Activated CD8-positive, alpha-beta memory T cell treated with anti-CD3 and anti-CD28 coated beads, Interleukin-2, amount 10 ng/mL, durations not matched to agents 7 days and 5 days (primary cell): ENCODE measurements around the gene IL27RA. TPM values are rescaled to one million over a fixed set of nuclear protein-coding genes. Genes with fewer than 3 reads are reported as not detected.
"Not testable (repeated sequence)": the region's sequence is repeated elsewhere in the genome, so short reads cannot be mapped to it uniquely, and the experiment has no call there.

Source experiments
- ATAC-seq: fragments of 150-1000 bp; cut with Tn5 transposase; one replicate; pipeline ENCODE4 v1.10.0; 2021; ENCODE audit warnings: moderate library complexity
- CTCF ChIA-PET: fragments of 350-600 bp; sonication (Branson Sonifier 250); formaldehyde crosslinking; loops from one replicate; lab custom pipeline; 2021; ENCODE audit warnings: antibody characterized with exemption; lab: Charles Lee
- DNase-seq: peaks from one replicate; pipeline ENCODE4 v3.0.0-alpha.2; 2020
- H3K27ac Mint-ChIP-seq: one replicate; pipeline ENCODE4 v1.8.0; 2021; ENCODE audit warnings: mild to moderate bottlenecking, mixed read lengths
- H3K27me3 Mint-ChIP-seq: one replicate; pipeline ENCODE4 v1.8.0; 2021; ENCODE audit warnings: mixed read lengths
- H3K36me3 Mint-ChIP-seq: one replicate; pipeline ENCODE4 v1.8.0; 2021; ENCODE audit warnings: mild to moderate bottlenecking, mixed read lengths
- H3K4me1 Mint-ChIP-seq: one replicate; pipeline ENCODE4 v1.8.0; 2021; ENCODE audit warnings: mixed read lengths
- H3K4me3 Mint-ChIP-seq: one replicate; pipeline ENCODE4 v1.8.0; 2021; ENCODE audit warnings: mild to moderate bottlenecking, moderate library complexity, mixed read lengths
- H3K9me3 Mint-ChIP-seq: one replicate; pipeline ENCODE4 v1.8.0; 2022; ENCODE audit warnings: low read depth, mixed read lengths
- total RNA-seq, 2 experiments: library from RNA; stranded (reverse); gene quantifications; one replicate each; pipeline ENCODE4 v1.2.3, GENCODE V29; 2021

IL27RA gene
- total RNA-seq, 2 experiments from 2014 or later, result 29.7 to 60.3 TPM

DNA sequence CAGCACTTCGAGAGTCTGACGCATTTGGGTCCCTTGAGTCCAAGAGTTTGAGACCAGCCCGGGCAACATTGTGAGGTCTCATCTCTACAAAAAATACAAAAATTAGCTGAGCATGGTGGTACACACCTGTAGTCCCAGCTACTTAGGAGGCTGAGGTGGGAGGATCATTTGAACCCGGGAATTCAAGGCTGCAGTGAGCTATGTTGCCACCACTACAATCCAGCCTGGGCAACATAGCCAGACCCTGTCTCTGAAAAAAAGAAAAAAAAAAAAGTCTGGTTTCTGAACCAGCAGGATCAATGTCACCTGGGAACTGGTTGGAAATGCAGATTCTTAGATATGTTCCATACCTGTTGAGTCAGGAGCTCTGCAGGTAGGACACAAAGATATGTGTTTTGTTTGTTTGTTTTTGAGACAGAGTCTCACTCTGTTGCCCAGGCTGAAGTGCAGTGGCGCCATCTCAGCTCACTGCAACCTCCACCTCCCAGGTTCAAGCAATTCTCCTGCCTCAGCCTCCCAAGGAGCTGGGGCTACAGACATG is 4.8 kb upstream of the IL27RA start:
- H3K9me3 Mint-ChIP-seq, DNase-seq, H3K27ac Mint-ChIP-seq, H3K4me3 Mint-ChIP-seq, ATAC-seq, H3K36me3 Mint-ChIP-seq, H3K27me3 Mint-ChIP-seq: not testable (repeated sequence)
- H3K4me1 Mint-ChIP-seq, result peaks cover 16% of the 10 kb centered on the region
- CTCF ChIA-PET, result interaction anchor here (1.2 to 1.7 kb wide), 2 partner anchors 16 to 124 kb away, joined by 3 read pairs; no protein-coding TSS in a partner anchor

DNA sequence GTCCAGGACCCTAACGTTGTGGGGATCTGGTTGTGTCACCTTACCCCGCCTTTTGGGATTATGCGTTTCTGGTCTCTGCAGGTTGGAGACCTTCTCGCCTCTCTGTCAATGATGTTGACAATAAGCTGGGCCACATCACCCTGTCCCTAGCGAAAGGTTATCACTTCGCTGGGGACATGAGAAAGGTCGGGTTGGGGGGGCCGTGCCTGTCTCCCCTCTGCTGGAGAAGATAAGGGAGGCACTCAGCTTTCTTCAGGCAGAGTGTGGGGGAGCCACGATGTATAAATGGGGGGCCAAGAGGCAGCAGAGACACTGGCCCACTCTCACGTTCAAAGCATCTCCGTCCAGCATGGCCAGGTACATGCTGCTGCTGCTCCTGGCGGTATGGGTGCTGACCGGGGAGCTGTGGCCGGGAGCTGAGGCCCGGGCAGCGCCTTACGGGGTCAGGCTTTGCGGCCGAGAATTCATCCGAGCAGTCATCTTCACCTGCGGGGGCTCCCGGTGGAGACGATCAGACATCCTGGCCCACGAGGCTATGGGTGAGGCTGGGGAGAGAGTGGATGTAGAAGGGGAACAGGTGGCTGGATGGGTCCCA is 3.6 kb upstream of the IL27RA start, which contains the start of gene RLN3:
RLN3 (plus strand) TSS at position 293 of the 595 bp plus-strand sequence; CDS start at position 350, 57 bp downstream.
- ATAC-seq, result no peak
- H3K4me1 Mint-ChIP-seq, result peaks cover 19% of the 10 kb centered on the region
- CTCF ChIA-PET, result interaction anchor here (0.8 to 1.7 kb wide), 3 partner anchors 9 to 141 kb away, joined by 3 to 4 read pairs (median 3); no protein-coding TSS in a partner anchor
- peaks cover 6% of the 10 kb centered on the region for H3K27me3 Mint-ChIP-seq
- no peak within 1 kb of the TSS for H3K27ac Mint-ChIP-seq
- peaks cover 3% of the 10 kb centered on the region for H3K36me3 Mint-ChIP-seq
- no peaks in the 10 kb centered on the region for H3K9me3 Mint-ChIP-seq
- H3K4me3 Mint-ChIP-seq, result no peak within 1 kb of the TSS
- no peak for DNase-seq

GRCh38 chr19:14028901-14029300 is 2.7 kb upstream of the IL27RA start:
- peaks cover 16% of the 10 kb centered on the region for H3K4me1 Mint-ChIP-seq
- DNase-seq (no peak), ATAC-seq (no peak)
- H3K9me3 Mint-ChIP-seq, result no peaks in the 10 kb centered on the region
- H3K36me3 Mint-ChIP-seq, result peaks cover 4% of the 10 kb centered on the region
- H3K27ac Mint-ChIP-seq, result no peak overlapping the region
- peaks cover 6% of the 10 kb centered on the region for H3K27me3 Mint-ChIP-seq
- no peak overlapping the region for H3K4me3 Mint-ChIP-seq
- CTCF ChIA-PET, result interaction anchor here (0.6 to 2.3 kb wide), 4 partner anchors 10 to 142 kb away, joined by 3 to 8 read pairs (median 4); partner anchors contain the start of gene MISP3

- Mint-ChIP-seq H3K4me1 (peaks cover 18% of the 10 kb centered on the region), H3K36me3 (peaks cover 8% of the 10 kb centered on the region), H3K9me3 (no peaks in the 10 kb centered on the region), H3K27ac (peak overlapping the region; percentile 90), H3K4me3 (peak overlapping the region; percentile 90), H3K27me3 (peaks cover 6% of the 10 kb centered on the region)
- CTCF ChIA-PET, result interaction anchor here (0.7 to 2.9 kb wide), 40 partner anchors 9 to 169 kb away, joined by 3 to 24 read pairs (median 4); partner anchors contain the start of genes ASF1B, BRME1, CC2D1A and DCAF15
- DNase-seq (no peak), ATAC-seq (no peak)
Measured at GRCh38 chr19:14030997-14031718, 404 bp upstream of the IL27RA start.

- H3K9me3 Mint-ChIP-seq, result no peaks in the 10 kb centered on the region
- CTCF ChIA-PET, result interaction anchor here (0.7 to 2.7 kb wide), 5 partner anchors 9 to 152 kb away, joined by 3 to 11 read pairs (median 4); no protein-coding TSS in a partner anchor
- peaks cover 13% of the 10 kb centered on the region for H3K36me3 Mint-ChIP-seq
- peak overlapping the region; percentile 64 for H3K27ac Mint-ChIP-seq
- DNase-seq, result no peak
- ATAC-seq, result no peak
- H3K27me3 Mint-ChIP-seq, result peaks cover 3% of the 10 kb centered on the region
- peak overlapping the region; percentile 22 for H3K4me3 Mint-ChIP-seq
- peaks cover 19% of the 10 kb centered on the region for H3K4me1 Mint-ChIP-seq
Measured at GRCh38 chr19:14033946-14034345, 2.4 kb downstream of the IL27RA start.

DNA sequence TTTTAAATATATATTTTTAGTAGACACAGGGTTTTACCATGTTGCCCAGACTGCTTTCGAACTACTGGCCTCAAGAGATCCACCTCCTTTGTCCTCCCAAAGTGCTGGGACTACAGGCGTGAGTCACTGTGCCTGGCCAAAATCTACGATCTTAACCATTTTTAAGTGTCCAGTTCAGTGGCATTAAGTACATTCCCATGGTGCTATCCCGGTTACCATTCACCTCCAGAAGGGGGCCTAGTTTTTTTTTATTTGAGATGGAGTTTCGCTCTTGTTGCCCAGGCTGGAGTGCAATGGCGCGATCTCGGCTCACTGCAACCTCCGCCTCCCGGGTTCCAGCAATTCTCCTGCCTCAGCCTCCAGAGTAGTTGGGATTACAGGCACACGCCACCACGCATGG is 3.6 kb downstream of the IL27RA start:
- CTCF ChIA-PET, result interaction anchor here (2.7 kb wide), 1 partner anchor 154 kb away, joined by 11 read pairs; no protein-coding TSS in a partner anchor
- H3K9me3 Mint-ChIP-seq, ATAC-seq, DNase-seq, H3K27me3 Mint-ChIP-seq, H3K27ac Mint-ChIP-seq, H3K4me3 Mint-ChIP-seq: not testable (repeated sequence)
- Mint-ChIP-seq H3K36me3 (peaks cover 19% of the 10 kb centered on the region), H3K4me1 (peaks cover 19% of the 10 kb centered on the region)

- H3K9me3 Mint-ChIP-seq, result no peaks in the 10 kb centered on the region
- peaks cover 16% of the 10 kb centered on the region for H3K4me1 Mint-ChIP-seq
- no peak overlapping the region for H3K27ac Mint-ChIP-seq
- H3K27me3 Mint-ChIP-seq, result peaks cover 3% of the 10 kb centered on the region
- ATAC-seq (no peak), DNase-seq (no peak)
- H3K36me3 Mint-ChIP-seq, result peaks cover 20% of the 10 kb centered on the region
- H3K4me3 Mint-ChIP-seq, result no peak overlapping the region
- CTCF ChIA-PET, result interaction anchor here (1.0 to 2.7 kb wide), 2 partner anchors 12 to 154 kb away, joined by 4 to 11 read pairs; no protein-coding TSS in a partner anchor
Measured at GRCh38 chr19:14035706-14036105, 4.1 kb downstream of the IL27RA start.

DNA sequence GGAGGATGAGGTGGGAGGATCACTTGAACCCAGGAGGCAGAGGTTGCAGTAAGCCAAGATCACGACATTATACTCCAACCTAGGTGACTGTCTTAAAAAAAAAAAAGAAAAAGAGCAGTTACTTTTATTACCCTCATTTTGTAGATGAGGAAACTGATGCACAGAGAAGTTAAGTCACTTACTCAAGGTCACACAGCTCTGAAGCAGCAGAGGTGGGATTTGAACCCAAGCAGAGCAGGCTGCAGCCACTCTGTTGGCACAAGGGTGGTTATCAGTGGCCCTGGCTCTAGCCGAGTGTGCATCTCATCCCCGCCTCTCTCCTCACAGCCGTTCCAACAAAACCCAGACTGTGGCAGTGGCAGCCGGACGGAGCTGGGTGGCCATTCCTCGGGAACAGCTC is 7.6 kb downstream of the IL27RA start:
- no peaks in the 10 kb centered on the region for H3K27me3 Mint-ChIP-seq
- DNase-seq (no peak), ATAC-seq (no peak)
- no peaks in the 10 kb centered on the region for H3K9me3 Mint-ChIP-seq
- no peak overlapping the region for H3K4me3 Mint-ChIP-seq
- peaks cover 19% of the 10 kb centered on the region for H3K4me1 Mint-ChIP-seq
- CTCF ChIA-PET, result interaction anchor here (1.7 kb wide), 1 partner anchor 20 kb away, joined by 4 read pairs; no protein-coding TSS in a partner anchor
- H3K27ac Mint-ChIP-seq, result no peak overlapping the region
- H3K36me3 Mint-ChIP-seq, result peaks cover 25% of the 10 kb centered on the region

DNA sequence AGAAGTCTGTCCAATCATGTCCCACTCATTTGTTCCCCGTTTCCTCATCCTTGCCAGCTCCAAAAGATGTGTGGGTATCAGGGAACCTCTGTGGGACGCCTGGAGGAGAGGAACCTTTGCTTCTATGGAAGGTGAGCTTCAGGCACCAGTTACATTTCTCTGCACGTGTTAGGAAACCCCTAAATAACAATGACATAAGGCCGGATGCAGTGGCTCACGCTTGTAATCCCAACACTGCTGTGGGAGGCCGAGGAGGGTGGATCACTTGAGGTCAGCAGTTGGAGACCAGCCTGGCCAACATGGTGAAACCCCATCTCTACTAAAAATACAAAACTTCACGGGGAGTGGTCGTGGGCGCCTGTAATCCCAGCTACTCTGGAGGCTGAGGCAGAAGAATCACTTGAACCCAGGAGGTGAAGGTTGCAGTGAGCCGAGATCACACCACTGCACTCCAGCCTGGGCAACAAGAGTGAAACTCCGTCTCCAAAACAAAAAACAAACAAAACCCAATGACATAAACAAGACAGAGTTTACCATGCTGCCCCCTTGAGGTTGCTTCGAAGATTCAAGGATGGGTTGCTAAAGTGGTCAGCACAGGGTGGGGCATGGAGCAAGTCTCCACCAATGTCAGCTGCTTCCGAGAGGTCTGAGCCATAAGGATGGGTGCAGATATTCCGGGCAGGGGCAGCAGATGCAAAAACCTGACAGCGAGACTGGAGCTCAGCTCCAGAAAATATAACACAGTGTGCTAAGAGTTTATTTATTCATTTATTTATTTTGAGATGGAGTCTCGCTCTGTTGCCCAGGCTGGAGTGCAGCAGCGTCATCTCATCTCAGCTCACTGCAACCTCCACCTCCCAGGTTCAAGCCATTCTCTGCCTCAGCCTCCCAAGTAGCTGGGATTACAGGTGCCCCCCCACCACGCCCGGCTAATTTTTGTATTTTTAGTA is 11.4 kb downstream of the IL27RA start:
- peak; percentile 84 for ATAC-seq
- DNase-seq, result peak; percentile 77
- H3K9me3 Mint-ChIP-seq, H3K27me3 Mint-ChIP-seq, H3K4me3 Mint-ChIP-seq: not testable (repeated sequence)
- peaks cover 17% of the 10 kb centered on the region for H3K4me1 Mint-ChIP-seq
- CTCF ChIA-PET, result interaction anchor here (0.7 to 10.2 kb wide), 29 partner anchors 8 to 168 kb away, joined by 3 to 86 read pairs (median 3); partner anchors contain the start of genes IL27RA, MISP3 and RFX1
- peak overlapping the region; percentile 82 for H3K27ac Mint-ChIP-seq
- peaks cover 26% of the 10 kb centered on the region for H3K36me3 Mint-ChIP-seq

DNA sequence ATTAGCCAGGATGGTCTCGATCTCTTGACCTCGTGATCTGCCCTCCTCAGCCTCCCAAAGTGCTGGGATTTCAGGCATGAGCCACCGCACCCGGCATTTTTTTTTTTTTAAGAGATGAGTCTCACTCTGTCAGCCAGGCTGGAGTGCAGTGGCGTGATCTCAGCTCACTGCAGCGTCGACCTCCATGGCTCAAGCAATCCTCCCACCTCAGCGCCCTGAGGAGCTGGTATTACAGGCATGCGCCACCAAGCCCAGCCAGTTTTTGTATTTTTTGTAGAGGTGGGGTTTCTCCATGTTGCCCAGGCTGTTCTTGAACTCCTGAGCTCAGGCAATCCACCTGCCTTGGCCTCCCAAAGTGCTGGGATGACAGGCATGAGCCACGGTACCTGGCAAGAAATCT is 16.3 kb downstream of the IL27RA start:
- not testable (repeated sequence) for H3K27ac Mint-ChIP-seq, DNase-seq, H3K27me3 Mint-ChIP-seq, H3K9me3 Mint-ChIP-seq, H3K4me1 Mint-ChIP-seq, ATAC-seq, H3K4me3 Mint-ChIP-seq
- CTCF ChIA-PET, result interaction anchor here (0.6 to 10.2 kb wide), 23 partner anchors 8 to 283 kb away, joined by 3 to 86 read pairs (median 4); partner anchors contain the start of genes DCAF15 and MISP3
- H3K36me3 Mint-ChIP-seq, result peaks cover 36% of the 10 kb centered on the region

DNA sequence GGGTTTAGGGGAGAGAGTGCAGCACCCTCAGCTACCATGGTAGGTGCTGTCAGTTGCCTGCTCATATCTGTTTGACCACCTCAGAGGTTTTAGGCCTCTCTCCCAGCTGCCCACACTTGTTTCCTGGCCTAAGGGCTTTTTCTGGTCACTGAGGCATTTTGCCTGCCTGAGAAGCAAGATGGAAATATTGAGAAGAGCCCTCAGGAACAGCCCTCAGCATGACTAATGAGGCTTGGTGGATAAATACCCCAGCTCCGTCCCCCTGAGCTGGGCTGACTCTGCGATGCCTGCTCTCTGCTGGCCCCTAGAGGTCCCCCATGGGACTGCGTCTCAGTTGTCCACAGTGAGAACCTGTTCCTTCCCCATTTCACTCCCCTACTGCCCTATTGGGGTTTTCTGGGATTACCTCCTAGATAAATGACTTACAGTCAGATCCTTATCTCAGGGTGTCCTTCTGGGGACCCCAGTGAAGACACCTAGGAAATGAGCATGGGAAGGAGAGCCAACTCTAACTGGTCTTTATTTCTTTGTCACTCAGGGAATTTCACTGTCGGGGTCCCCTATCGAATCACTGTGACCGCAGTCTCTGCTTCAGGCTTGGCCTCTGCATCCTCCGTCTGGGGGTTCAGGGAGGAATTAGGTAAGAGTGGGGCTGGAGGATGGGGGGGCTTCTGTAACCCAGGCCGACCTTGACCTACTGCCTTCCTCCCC is 17.0 kb downstream of the IL27RA start:
- peaks cover 35% of the 10 kb centered on the region for H3K36me3 Mint-ChIP-seq
- no peaks in the 10 kb centered on the region for H3K27me3 Mint-ChIP-seq
- ATAC-seq, result peak; percentile 79
- peak; percentile 79 for DNase-seq
- peaks cover 2% of the 10 kb centered on the region for H3K4me1 Mint-ChIP-seq
- CTCF ChIA-PET, result interaction anchor here (0.6 to 10.2 kb wide), 28 partner anchors 7 to 283 kb away, joined by 3 to 86 read pairs (median 4); partner anchors contain the start of genes DCAF15, IL27RA and MISP3
- no peaks in the 10 kb centered on the region for H3K9me3 Mint-ChIP-seq
- no peak overlapping the region for H3K27ac Mint-ChIP-seq
- no peak overlapping the region for H3K4me3 Mint-ChIP-seq
